HG03469 (cell line): ENCODE results near the gene ETNK2.

ENCODE experiments used
- ATAC-seq: cut with Tn5 transposase; IDR thresholded peaks from one replicate; pipeline ENCODE4 v1.9.1; 2021; ENCODE audit warnings: mild to moderate bottlenecking, moderate library complexity, moderate number of reproducible peaks; ENCODE audit not compliant: unreplicated experiment

The ETNK2 gene

GRCh38 chr1:204083491-204083890, 68.4 kb downstream of the ETNK2 start:
- no peak for ATAC-seq

GRCh38 chr1:204081791-204082513, 69.9 kb downstream of the ETNK2 start:
- ATAC-seq, result no peak

- no peak for ATAC-seq
These were observed 70.6 kb downstream of the ETNK2 start for GRCh38 chr1:204081164-204081790.
